ENCODE measurements around the gene DGKD. TPM values are rescaled to one million over a fixed set of nuclear protein-coding genes. Genes with fewer than 3 reads are reported as not detected.

Gene DGKD
- total and polyA plus RNA-seq, 9 of the 15 experiments (the other 6 are each of a cell fraction or from before 2014, with no cell fraction given), result 0.52 to 29.5 (median 10.6) TPM

DNA sequence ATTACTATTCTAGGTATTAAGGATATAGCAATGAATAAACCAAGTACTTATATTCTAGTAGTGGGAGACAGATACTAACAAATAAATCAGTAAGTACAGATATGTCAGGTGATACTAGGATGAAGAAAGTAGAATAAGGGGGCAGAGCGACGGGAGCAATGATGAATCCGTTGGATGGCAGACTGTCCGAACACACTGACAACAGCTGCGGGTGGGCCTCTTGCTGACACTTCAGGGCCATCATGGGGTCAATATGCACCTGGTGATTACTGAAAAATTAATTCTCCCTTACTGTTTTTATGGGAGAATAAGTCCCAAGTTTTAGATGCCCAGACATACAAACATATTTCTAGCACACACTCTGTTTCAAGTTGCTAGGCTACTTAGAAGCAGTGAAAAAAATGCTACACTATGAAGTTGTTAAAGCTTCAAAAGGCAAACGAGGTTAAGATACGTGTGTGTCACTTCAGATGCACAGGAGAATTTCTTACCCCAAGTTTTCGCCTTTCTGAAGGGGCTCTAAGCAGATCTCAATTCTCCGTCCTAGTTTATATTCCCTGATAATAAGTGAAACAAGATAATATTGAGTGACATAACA lies 133.6 kb downstream of the DGKD start (continued):
- TF ChIP-seq CTCFL (IDR thresholded peaks at IDR 0.05; ENCODE audit: borderline replicate concordance, insufficient read depth, low read depth, low read length, poor library complexity, severe bottlenecking) (no peak), NBN (IDR thresholded peaks at IDR 0.05; ENCODE audit: low read depth) (no peak), POU5F1 (IDR thresholded peaks at IDR 0.05; ENCODE audit: borderline replicate concordance, low read depth, low read length, partially characterized antibody) (no peak)

DNA sequence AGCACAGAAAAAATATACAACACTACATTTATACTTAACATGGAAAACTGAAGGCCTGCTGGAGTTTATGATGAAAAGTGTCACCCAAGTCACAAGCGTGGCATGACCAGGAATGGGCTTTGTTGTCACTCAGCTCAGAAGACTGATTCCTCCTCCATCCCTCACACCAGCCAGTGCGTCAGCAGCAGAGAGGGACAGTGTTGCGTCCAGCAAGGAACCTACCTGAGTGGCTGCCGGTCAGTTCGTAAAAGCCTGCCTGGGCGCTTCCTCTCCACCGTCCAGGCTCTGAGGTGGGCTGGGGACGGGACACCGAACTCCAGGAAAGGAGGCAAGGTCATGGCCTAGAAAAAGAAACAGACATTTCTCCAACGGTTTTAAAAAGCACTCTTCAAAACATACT lies 134.8 kb downstream of the DGKD start:
- Histone ChIP-seq H3K9me1 (ENCODE audit: control insufficient read depth, insufficient read depth, low read length) (no peaks in the 10 kb centered on the region), H3K79me2 (ENCODE audit: control insufficient read depth, insufficient read depth, low read length) (no peaks in the 10 kb centered on the region), H3K4me1 (replicated peaks in 1 of 2; ENCODE audit: control insufficient read depth in 2 of 2, insufficient read depth in 2 of 2, low read length in 2 of 2) (peaks cover 0 to 4% of the 10 kb centered on the region in 2 experiments; a peak in 3 of 5 replicates), H3K27ac (ENCODE audit: extremely low read depth, low read depth, low read length) (no peak overlapping the region), H4K20me1 (replicated peaks; ENCODE audit: control insufficient read depth, insufficient read depth, low read length) (no peaks in the 10 kb centered on the region), H3K36me3 (ENCODE audit: control insufficient read depth, insufficient read depth, low read length) (peaks cover 11% of the 10 kb centered on the region; the same call in 1 of the 3 replicates), H3K27me3 (ENCODE audit: control insufficient read depth in 2 of 2, insufficient read depth in 2 of 2, low read length in 2 of 2) (no peaks in the 10 kb centered on the region), H3K9me3 (replicated peaks; ENCODE audit: control insufficient read depth, insufficient read depth, low read depth, low read length) (no peaks in the 10 kb centered on the region), H2AFZ (ENCODE audit: low read depth, low read length) (no peak overlapping the region), H3K9ac (ENCODE audit: insufficient read depth in 1 of 2, low read depth in 2 of 2, low read length in 2 of 2) (no peak overlapping the region), H3K4me2 (ENCODE audit: insufficient read depth, low read length) (no peak overlapping the region), H3K4me3 (no peak overlapping the region)
- ChIA-PET POLR2A (no interaction called here), CTCF (ENCODE audit: low intra/inter-chr PET ratio) (no interaction called here)
- in situ Hi-C loops (cut with MboI) (no loop called here), intact Hi-C loops (cut with micrococcal nuclease) (no loop called here)
- ATAC-seq (no peak), DNase-seq (ENCODE audit: extremely low read depth in 1 of 4, low spot score in 3 of 4) (no peak), FAIRE-seq (no peak)
- WGBS (ENCODE audit: insufficient coverage, low coverage, missing lambda C conversion rate), result 71% methylated on average over 9 of the region's 10 CpGs
- BruUV-seq (replicated peaks), result no TSS peak
- no peak for TF ChIP-seq NR2C2 (CRISPR knock-in tag; IDR thresholded peaks at IDR 0.05)
- TF ChIP-seq NR2C2 (tag; IDR thresholded peaks at IDR 0.05), result no peak
- TF ChIP-seq ZNF398 (CRISPR knock-in tag; IDR thresholded peaks at IDR 0.05), result no peak
- no peak for TF ChIP-seq ARID3A (IDR thresholded peaks at IDR 0.05; ENCODE audit: borderline replicate concordance, low read depth, low read length)
- no peak for TF ChIP-seq FOXA1 (IDR thresholded peaks at IDR 0.05; ENCODE audit: borderline replicate concordance)
- no peak for TF ChIP-seq POLR3G (IDR thresholded peaks at IDR 0.05; ENCODE audit: extremely low read depth, insufficient read length, insufficient replicate concordance)
- TF ChIP-seq HNRNPLL (IDR thresholded peaks at IDR 0.05; ENCODE audit: low read depth, low read length, poor library complexity, severe bottlenecking), result no peak
- TF ChIP-seq, protein P1, sequence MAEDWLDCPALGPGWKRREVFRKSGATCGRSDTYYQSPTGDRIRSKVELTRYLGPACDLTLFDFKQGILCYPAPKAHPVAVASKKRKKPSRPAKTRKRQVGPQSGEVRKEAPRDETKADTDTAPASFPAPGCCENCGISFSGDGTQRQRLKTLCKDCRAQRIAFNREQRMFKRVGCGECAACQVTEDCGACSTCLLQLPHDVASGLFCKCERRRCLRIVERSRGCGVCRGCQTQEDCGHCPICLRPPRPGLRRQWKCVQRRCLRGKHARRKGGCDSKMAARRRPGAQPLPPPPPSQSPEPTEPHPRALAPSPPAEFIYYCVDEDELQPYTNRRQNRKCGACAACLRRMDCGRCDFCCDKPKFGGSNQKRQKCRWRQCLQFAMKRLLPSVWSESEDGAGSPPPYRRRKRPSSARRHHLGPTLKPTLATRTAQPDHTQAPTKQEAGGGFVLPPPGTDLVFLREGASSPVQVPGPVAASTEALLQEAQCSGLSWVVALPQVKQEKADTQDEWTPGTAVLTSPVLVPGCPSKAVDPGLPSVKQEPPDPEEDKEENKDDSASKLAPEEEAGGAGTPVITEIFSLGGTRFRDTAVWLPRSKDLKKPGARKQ (CRISPR knock-in tag; IDR thresholded peaks at IDR 0.05), result no peak
- TF ChIP-seq ZNF354B (CRISPR knock-in tag; IDR thresholded peaks at IDR 0.05), result no peak
- TF ChIP-seq EGR1 (conservative IDR thresholded peaks at IDR 0.05), result no peak
